Stomach (tissue), 4 donors: ENCODE measurements around the gene CHKB.

ENCODE experiments used
- EP300 ChIP-seq: sonication (generic); formaldehyde crosslinking; IDR thresholded peaks from one replicate; pipeline ENCODE4 v1.6.1; 2017; ENCODE audit warnings: antibody characterized with exemption
- TF ChIP-seq, protein P1 (sequence below), 7 experiments: fragments of 450-650 bp in 4 of 7; fragments of 200-600 bp in 3 of 7; sonication (generic) in 3 of 7; IDR thresholded peaks; one replicate each; pipeline ENCODE4 v1.5.1; 2016 to 2019; ENCODE audit warnings: antibody characterized with exemption in 7 of 7, control low read depth in 2 of 7, mild to moderate bottlenecking in 1 of 7

- TF ChIP-seq, protein P1, sequence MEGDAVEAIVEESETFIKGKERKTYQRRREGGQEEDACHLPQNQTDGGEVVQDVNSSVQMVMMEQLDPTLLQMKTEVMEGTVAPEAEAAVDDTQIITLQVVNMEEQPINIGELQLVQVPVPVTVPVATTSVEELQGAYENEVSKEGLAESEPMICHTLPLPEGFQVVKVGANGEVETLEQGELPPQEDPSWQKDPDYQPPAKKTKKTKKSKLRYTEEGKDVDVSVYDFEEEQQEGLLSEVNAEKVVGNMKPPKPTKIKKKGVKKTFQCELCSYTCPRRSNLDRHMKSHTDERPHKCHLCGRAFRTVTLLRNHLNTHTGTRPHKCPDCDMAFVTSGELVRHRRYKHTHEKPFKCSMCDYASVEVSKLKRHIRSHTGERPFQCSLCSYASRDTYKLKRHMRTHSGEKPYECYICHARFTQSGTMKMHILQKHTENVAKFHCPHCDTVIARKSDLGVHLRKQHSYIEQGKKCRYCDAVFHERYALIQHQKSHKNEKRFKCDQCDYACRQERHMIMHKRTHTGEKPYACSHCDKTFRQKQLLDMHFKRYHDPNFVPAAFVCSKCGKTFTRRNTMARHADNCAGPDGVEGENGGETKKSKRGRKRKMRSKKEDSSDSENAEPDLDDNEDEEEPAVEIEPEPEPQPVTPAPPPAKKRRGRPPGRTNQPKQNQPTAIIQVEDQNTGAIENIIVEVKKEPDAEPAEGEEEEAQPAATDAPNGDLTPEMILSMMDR (IDR thresholded peaks at IDR 0.05): no peak
- no peak for TF ChIP-seq EP300
Observed at GRCh38 chr22:50595189-50595588, 12.5 kb upstream of the CHKB start.
